ENCODE data around the gene ADCY7. TPM values are rescaled to one million over a fixed set of nuclear protein-coding genes. Genes with fewer than 3 reads are reported as not detected.

The ADCY7 gene
- total and polyA plus RNA-seq, 2 donors from 2014 or later: 0.86 to 40.5 TPM

- H3K36me3 ChIP-seq (ENCODE audit: control insufficient read depth in 2 of 3, insufficient read depth in 3 of 3, low read length in 3 of 3): no peaks in the 10 kb centered on the region
- no peaks in the 10 kb centered on the region for H3K9me3 ChIP-seq (ENCODE audit: control insufficient read depth in 2 of 3, insufficient read depth in 1 of 3, low read length in 3 of 3)
- intact Hi-C loops (cut with DNase I): no loop called here
- DNase-seq (no peak), FAIRE-seq (no peak)
- H3K9ac ChIP-seq (ENCODE audit: low read length in 3 of 3): no peak overlapping the region
- H3K27ac ChIP-seq (ENCODE audit: low read depth in 2 of 2, low read length in 2 of 2): no peak overlapping the region
- no peak for TF ChIP-seq CTCF (IDR thresholded peaks at IDR 0.05; ENCODE audit: borderline replicate concordance, extremely low read depth, insufficient read depth)
- H3K27me3 ChIP-seq (ENCODE audit: control insufficient read depth, insufficient read depth, low read length): no peaks in the 10 kb centered on the region
- no peaks in the 10 kb centered on the region for H3K4me1 ChIP-seq (ENCODE audit: control insufficient read depth in 2 of 3, insufficient read depth in 2 of 3, low read depth in 1 of 3, low read length in 3 of 3)
- H3K4me3 ChIP-seq (ENCODE audit: low read length in 3 of 3): no peak overlapping the region
Observed at GRCh38 chr16:50285406-50286003, 19.2 kb downstream of the ADCY7 start.

GRCh38 chr16:50286681-50287080, 20.3 kb downstream of the ADCY7 start:
- intact Hi-C loops (cut with DNase I): no loop called here
- Histone ChIP-seq H3K4me1 (ENCODE audit: control insufficient read depth in 2 of 3, insufficient read depth in 2 of 3, low read depth in 1 of 3, low read length in 3 of 3) (no peaks in the 10 kb centered on the region), H3K27ac (ENCODE audit: low read depth in 2 of 2, low read length in 2 of 2) (no peak overlapping the region), H3K9me3 (ENCODE audit: control insufficient read depth in 2 of 3, insufficient read depth in 1 of 3, low read length in 3 of 3) (no peaks in the 10 kb centered on the region), H3K9ac (ENCODE audit: low read length in 3 of 3) (no peak overlapping the region), H3K27me3 (ENCODE audit: control insufficient read depth, insufficient read depth, low read length) (no peaks in the 10 kb centered on the region), H3K4me3 (ENCODE audit: low read length in 3 of 3) (no peak overlapping the region), H3K36me3 (ENCODE audit: control insufficient read depth in 2 of 3, insufficient read depth in 3 of 3, low read length in 3 of 3) (no peaks in the 10 kb centered on the region)
- FAIRE-seq: no peak
- no peak for TF ChIP-seq CTCF (IDR thresholded peaks at IDR 0.05; ENCODE audit: borderline replicate concordance, extremely low read depth, insufficient read depth)
- DNase-seq: no peak

- intact Hi-C loops (cut with DNase I): no loop called here
- Histone ChIP-seq H3K9me3 (ENCODE audit: control insufficient read depth in 2 of 3, insufficient read depth in 1 of 3, low read length in 3 of 3) (no peaks in the 10 kb centered on the region), H3K4me1 (ENCODE audit: control insufficient read depth in 2 of 3, insufficient read depth in 2 of 3, low read depth in 1 of 3, low read length in 3 of 3) (no peaks in the 10 kb centered on the region), H3K4me3 (ENCODE audit: low read length in 3 of 3) (no peak overlapping the region), H3K27me3 (ENCODE audit: control insufficient read depth, insufficient read depth, low read length) (no peaks in the 10 kb centered on the region), H3K27ac (ENCODE audit: low read depth in 2 of 2, low read length in 2 of 2) (no peak overlapping the region), H3K36me3 (ENCODE audit: control insufficient read depth in 2 of 3, insufficient read depth in 3 of 3, low read length in 3 of 3) (no peaks in the 10 kb centered on the region), H3K9ac (ENCODE audit: low read length in 3 of 3) (no peak overlapping the region)
- no peak for DNase-seq
- no peak for FAIRE-seq
- TF ChIP-seq CTCF (IDR thresholded peaks at IDR 0.05; ENCODE audit: borderline replicate concordance, extremely low read depth, insufficient read depth): no peak
Observed at GRCh38 chr16:50288026-50288425, 21.7 kb downstream of the ADCY7 start.

- H3K9me3 ChIP-seq (ENCODE audit: control insufficient read depth in 2 of 3, insufficient read depth in 1 of 3, low read length in 3 of 3): no peaks in the 10 kb centered on the region
- H3K4me3 ChIP-seq (ENCODE audit: low read length in 3 of 3): no peak overlapping the region
- TF ChIP-seq CTCF (IDR thresholded peaks at IDR 0.05; ENCODE audit: borderline replicate concordance, extremely low read depth, insufficient read depth): no peak
- no peak overlapping the region for H3K27ac ChIP-seq (ENCODE audit: low read depth in 2 of 2, low read length in 2 of 2)
- no peak overlapping the region for H3K9ac ChIP-seq (ENCODE audit: low read length in 3 of 3)
- FAIRE-seq (no peak), DNase-seq (no peak)
- H3K36me3 ChIP-seq (ENCODE audit: control insufficient read depth in 2 of 3, insufficient read depth in 3 of 3, low read length in 3 of 3): no peaks in the 10 kb centered on the region
- no peaks in the 10 kb centered on the region for H3K4me1 ChIP-seq (ENCODE audit: control insufficient read depth in 2 of 3, insufficient read depth in 2 of 3, low read depth in 1 of 3, low read length in 3 of 3)
- no peaks in the 10 kb centered on the region for H3K27me3 ChIP-seq (ENCODE audit: control insufficient read depth, insufficient read depth, low read length)
- intact Hi-C loops (cut with DNase I): no loop called here
Observed at GRCh38 chr16:50288920-50289319, 22.6 kb downstream of the ADCY7 start.

All from kidney (tissue), 14 donors.